WTC11 (cell line): ENCODE results near the gene SLC7A14.

ENCODE experiments used
- MAX ChIP-seq: sonication (generic); formaldehyde crosslinking; IDR thresholded peaks from 2 replicates; pipeline ENCODE4 v1.8.0; 2022; ENCODE audit warnings: mild to moderate bottlenecking, missing genetic modification reagents
- ZNF671 ChIP-seq: fragments of 250-450 bp; sonication (Bioruptor Pico); IDR thresholded peaks from 2 replicates; pipeline ENCODE4 v1.8.0; 2021; ENCODE audit warnings: mild to moderate bottlenecking

- no peak for TF ChIP-seq ZNF671 (CRISPR knock-in tag)
- TF ChIP-seq MAX (CRISPR knock-in tag): no peak
Measured at GRCh38 chr3:170632780-170633179, 46.9 kb upstream of the SLC7A14 start.
